Mesenteric fat pad (tissue), 1 donor: ENCODE data around the gene PBX4. TPM values are rescaled to one million over a fixed set of nuclear protein-coding genes. Genes with fewer than 3 reads are reported as not detected.

ENCODE experiments used
- DNase-seq: peaks from one replicate; pipeline ENCODE4 v3.0.0-alpha.2; 2020; ENCODE audit warnings: low spot score
- total RNA-seq: library from RNA; stranded (reverse); fragmentation: NEBNext Ultra II Directional; extraction: Animal tissue kit (Norgen Biotek cat#: 25700); gene quantifications from one replicate; pipeline ENCODE4 v1.2.1, GENCODE V29; 2021
- donor health status: DM: yes; HTN: yes; CAD: no.

The PBX4 gene
- total RNA-seq, 1 donor from 2014 or later, result 2.0 TPM

GRCh38 chr19:19592690-19593089 is 25.8 kb downstream of the PBX4 start:
- DNase-seq, result no peak

GRCh38 chr19:19591133-19591825 is 27.2 kb downstream of the PBX4 start:
- no peak for DNase-seq

GRCh38 chr19:19588546-19588945 is 29.9 kb downstream of the PBX4 start:
- DNase-seq, result no peak

- DNase-seq, result no peak
Observed at GRCh38 chr19:19587771-19588170, 30.7 kb downstream of the PBX4 start.

- DNase-seq, result no peak
Observed at GRCh38 chr19:19584356-19584755, 34.1 kb downstream of the PBX4 start.

- no peak for DNase-seq
Observed at GRCh38 chr19:19582471-19582870, 36.0 kb downstream of the PBX4 start.

- no peak for DNase-seq
Observed at GRCh38 chr19:19581391-19581790, 37.1 kb downstream of the PBX4 start.

GRCh38 chr19:19580418-19580817 is 38.1 kb downstream of the PBX4 start:
- no peak for DNase-seq

GRCh38 chr19:19579533-19580361 is 38.7 kb downstream of the PBX4 start:
- DNase-seq, result no peak

GRCh38 chr19:19578252-19578651 is 40.2 kb downstream of the PBX4 start:
- no peak for DNase-seq

- DNase-seq, result no peak
Observed at GRCh38 chr19:19575411-19575810, 43.1 kb downstream of the PBX4 start.

- DNase-seq, result no peak
Observed at GRCh38 chr19:19571071-19571786, 47.3 kb downstream of the PBX4 start.

- no peak for DNase-seq
Observed at GRCh38 chr19:19570571-19570970, 47.9 kb downstream of the PBX4 start.

GRCh38 chr19:19568802-19569756 is 49.4 kb downstream of the PBX4 start:
- no peak for DNase-seq

GRCh38 chr19:19567391-19567790 is 51.1 kb downstream of the PBX4 start:
- no peak for DNase-seq

GRCh38 chr19:19566306-19566705 is 52.2 kb downstream of the PBX4 start:
- DNase-seq, result no peak

GRCh38 chr19:19563348-19563848 is 55.1 kb downstream of the PBX4 start:
- no peak for DNase-seq

- DNase-seq, result no peak
Observed at GRCh38 chr19:19562665-19563347, 55.7 kb downstream of the PBX4 start.

- no peak for DNase-seq
Observed at GRCh38 chr19:19561946-19562664, 56.4 kb downstream of the PBX4 start.
